NK-92 treated with Interleukin-12 subunit alpha and Interleukin-12 subunit beta, amount 100 ng/mL, for 24 hours (cell line): ENCODE results near the gene C1orf52.

Experiments used
- DNase-seq: peaks from one replicate; lab custom pipeline; 2025; lab: John Stamatoyannopoulos, UW

Gene C1orf52

DNA sequence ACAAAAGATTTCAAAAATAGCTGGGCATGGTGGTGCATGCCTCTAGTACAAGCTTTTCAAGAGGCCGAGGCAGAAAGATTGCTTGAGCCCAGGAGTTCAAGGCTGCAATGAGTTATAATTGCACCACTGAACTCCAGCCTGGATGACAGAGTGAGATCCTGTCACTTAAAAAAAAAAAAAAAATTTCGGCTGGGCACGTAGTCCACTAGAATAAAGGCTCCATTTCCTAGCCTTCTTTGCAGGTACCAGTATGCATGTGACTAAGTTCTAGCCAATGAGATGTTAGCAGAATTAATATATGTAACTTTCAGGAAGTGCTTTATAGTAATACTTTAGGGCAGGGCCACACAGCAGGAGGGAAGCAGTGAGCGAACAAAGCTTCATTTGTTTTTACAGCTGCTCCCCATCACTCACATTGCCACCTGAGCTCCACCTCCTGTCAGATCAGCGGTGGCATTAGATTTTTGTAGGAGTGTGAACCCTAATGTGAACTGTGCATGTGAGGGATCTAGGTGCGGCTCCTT is 29.8 kb downstream of the C1orf52 start:
- no peak for DNase-seq

DNA sequence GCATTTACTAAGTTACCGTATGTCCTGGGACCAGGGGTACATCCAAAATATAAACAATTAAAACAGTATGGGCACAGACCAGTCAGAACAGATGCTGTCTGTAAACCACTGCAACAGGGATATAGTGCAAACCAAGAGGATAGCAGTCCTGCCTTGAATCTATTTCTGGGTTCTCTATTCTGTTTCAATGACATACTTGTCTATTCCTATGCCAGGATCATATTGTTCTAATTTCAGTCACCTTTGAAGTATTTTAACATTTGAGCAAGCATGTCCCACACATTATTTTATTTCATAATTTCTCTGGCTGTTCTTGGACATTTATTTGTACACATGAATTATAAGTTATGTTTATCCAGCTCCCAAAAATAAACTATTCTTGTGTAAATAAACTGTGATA is 30.5 kb downstream of the C1orf52 start:
- no peak for DNase-seq

DNA sequence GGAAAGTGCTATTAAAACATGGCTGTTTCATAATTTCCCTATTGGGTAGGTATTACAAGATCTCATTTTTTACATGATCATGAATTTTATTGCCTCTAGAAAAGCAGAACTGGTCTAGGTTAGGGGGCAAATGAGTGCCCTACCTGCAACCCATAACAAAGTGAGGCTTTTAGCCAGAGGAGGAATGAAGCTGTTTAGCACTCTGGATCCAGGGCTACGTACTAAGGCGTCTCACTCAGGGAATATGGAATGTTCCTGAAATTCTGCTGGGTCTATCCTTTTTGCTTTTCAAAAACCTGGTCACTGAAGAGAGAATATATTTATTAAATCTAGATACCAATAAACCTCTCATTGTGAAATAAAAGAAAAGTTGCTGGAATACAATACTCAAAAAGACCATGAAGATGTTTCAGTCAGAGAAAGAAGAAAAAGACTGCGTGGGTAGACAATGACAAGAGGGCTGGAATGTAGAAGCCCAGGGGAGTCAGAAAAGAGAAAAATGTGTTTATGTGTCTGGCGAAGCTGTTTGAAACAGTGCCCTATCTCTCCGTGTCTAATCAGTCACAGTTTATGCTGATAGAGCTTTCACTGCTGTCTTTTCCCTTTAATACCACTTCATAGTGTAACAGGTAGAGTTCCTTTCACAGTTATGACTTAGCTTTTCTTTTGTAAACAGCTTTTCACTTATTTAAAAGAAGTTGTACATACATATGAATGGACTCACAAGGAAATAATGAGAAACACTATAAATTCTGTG is 33.7 kb downstream of the C1orf52 start:
- no peak for DNase-seq

DNA sequence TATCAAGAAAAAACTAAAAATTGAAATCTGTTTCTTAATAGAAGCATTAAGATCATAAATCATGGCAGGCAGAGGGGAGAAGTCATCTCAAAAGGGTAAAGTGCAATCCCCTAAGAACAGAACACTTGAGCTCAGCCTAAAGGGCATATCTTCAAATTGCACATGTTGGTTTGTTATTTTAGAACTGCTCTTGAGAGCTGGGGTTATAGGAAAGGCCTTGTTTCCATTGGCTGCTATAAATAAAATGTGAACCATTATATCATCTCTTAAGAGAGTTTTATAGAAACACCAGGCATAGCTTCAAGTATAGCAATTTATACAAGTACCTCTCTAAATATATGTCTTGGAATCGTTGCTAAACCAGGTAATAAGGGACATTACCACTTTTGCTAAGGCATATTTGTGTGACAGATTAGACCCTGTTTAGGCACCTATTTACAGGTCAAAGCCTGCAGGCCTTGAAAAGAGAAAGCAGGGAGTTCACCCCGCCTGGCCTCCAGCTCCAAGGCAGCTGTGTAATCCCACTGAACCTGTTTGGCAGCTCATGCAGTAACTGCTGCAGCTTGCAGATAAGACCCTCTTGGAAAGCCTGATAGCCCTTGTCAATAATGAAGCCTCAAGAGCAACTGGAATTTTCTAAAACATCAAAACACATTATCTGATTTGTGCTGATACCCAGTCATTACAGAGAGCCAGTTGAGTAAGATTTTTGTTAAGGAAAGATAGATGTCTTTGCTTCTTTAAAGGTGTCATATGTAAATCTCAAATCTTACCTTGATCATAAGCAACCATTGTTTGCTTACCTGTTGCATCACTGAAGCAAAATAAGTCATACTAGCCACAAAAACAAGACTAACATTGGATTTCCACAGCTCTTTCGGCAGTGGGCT is 34.5 kb downstream of the C1orf52 start:
- DNase-seq: no peak

DNA sequence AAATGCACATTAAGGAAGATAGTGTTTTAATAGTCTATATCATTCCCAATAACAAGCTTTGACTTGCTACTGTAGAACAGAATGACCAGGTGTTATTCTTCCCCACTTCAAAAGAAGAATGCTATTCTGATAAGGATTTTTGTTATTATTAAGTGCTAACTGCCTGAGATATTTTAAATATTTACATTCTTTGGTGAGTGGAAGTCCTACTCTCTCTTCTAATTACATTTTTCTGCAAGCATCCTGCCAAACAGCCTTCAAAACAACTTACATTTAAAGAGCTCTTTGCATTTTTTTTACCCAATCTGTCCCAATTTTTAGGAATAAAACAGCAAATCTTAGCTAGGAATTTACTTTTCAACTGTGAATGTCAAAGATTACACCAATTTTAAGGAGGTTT is 35.2 kb downstream of the C1orf52 start:
- no peak for DNase-seq

DNA sequence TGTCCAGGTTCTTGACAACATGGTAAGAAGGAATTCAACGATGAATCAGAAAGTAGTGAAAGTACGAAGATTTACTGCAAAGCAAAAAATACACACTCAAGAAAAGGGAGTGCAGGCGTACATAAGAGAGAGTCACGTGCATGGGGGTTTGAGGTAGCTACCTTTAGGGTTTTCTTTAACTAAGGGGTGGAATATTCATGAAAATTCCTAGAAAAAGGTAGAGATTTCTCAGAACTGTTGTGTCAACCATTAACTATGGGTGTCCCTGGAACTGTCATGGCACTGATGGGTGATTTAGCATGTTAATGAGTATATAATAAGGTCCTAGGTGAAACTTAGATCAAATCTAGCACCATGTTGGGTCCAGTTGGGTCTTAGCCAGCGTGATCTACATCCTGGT is 36.1 kb downstream of the C1orf52 start:
- no peak for DNase-seq

DNA sequence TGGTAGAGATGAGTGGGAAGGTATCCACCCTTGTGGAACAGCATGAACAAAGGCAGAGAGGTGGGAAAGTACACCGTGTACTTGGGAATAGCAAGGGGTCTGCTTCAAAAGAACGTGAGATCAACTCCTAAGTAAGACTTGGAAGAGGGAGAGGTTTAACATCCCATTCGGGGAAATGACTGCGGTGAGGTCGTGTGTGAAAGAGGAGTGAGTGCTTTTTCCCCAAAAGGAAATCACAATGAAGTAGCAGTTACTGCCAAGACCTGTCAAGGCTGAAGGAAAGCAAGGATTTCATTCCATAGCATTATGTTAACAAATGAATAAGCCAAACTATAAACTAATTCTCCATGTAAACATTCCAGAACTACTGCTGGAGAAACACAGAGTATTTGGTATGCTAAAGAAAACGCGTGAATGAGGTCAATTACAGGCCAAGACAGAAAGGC is 38.7 kb downstream of the C1orf52 start:
- no peak for DNase-seq

DNA sequence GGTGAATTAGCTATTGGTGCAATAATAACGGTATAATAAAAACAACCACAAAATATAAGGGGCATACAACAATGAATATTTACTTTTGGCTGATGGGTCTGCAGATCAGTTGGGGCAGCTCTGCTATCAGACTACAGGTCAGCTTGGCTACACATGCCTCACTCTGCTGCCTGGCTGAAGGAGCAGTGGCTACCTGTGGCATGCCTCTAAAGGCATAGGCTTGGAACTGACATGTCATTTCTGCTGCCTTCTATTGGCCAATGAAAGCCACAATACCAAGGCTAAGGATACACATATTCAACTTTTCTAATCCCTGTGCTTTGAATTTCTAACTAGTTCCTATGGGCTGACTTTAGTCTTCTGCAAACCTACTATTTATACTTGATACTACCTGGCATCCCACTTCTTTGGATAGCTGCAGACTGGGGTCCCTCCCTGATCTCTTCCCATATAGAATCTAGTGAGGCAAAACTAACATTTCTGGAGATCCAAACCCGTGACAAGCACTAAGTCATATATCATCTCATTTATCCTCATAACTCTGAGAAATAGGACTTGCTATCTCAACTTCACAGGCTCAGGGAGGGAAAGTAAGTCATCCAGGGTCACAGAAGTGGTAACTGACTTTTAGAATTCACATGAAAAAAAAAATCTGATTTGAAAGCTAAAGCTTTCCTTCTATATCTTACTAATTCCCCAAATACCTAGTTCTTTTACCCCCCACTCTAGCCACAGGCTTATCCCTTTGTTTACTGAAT is 39.4 kb downstream of the C1orf52 start:
- no peak for DNase-seq

DNA sequence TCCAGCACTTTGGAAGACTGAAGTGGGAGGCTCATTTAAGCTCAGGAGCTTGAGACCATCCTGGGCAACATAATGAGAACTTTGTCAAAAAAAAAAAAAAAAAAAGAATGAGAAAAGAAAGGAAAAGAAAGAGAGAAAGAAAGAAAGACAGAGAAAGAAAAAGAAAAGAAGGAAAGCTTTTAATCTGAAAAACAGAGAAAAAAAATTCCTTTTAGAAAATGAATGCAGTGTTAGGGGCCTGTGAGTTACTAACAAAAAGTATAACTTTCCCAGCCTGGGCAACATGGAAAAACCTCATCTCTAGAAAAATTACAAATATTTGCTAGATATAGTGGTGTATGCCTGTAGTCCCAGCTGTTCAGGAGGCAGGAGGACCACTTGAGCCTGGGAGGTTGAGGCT is 42.8 kb downstream of the C1orf52 start:
- DNase-seq: no peak

DNA sequence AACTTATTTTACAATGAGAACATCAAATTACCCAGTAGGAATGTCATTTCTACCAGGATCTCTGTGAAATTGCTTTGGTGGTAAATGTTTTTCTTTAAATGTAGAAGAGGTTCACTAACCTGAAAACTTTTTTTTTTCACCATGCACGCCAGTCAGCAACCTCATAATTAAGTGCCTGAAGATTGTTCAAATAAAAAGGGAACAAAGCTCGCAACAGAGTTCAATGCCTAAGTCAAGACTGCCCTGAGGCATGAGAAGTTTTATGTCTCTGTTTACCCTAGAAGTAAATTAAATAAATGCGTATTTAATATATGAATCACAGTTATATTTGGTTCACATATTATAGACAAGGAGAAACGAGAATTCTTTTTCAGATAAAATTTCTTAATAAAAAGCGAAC is 44.8 kb downstream of the C1orf52 start:
- no peak for DNase-seq

DNA sequence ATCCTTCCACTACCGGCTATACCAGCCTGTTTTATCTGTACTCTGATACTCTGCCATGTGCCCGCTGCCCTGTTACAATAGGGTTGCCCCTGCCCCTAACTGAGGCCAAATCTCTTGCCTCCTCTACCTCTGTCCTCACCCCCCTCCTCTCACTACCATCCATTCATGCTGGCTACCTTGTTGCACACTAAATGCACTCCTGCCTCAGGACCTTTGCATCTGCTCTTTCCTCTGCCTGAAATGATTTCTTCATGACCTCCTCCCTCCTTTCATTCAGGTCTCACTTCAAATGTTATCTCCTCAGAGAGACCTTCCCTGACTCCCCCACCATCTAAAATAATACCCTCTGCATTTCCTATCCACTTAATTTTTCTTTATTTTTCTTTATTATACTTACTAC is 51.0 kb downstream of the C1orf52 start:
- no peak for DNase-seq

DNA sequence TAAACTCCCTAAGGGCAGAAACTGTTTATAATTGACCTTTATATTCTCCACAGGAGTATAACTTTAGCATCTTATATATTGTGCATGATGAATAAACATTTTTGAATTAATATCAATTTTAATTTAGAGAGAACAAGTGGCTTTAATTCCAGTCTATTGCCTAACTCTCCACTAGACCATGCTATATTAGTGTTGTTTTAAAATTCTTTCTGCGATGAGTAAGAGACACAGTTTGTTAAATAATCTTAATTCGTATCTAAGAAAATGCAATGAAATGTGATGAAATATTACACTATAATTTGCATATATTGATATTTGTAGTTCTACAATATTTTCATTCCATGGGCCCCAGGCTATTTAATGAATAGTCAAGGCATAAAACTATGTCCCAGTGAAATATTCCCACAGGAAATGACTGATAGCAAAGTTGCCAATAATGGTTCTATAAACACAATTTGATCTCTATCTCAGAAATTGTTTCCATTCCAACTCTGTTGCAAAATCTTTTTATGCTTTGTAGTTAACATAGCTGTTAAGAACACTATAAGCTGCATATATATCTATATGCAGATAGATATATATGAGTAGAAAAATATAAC is 55.8 kb downstream of the C1orf52 start:
- no peak for DNase-seq

DNA sequence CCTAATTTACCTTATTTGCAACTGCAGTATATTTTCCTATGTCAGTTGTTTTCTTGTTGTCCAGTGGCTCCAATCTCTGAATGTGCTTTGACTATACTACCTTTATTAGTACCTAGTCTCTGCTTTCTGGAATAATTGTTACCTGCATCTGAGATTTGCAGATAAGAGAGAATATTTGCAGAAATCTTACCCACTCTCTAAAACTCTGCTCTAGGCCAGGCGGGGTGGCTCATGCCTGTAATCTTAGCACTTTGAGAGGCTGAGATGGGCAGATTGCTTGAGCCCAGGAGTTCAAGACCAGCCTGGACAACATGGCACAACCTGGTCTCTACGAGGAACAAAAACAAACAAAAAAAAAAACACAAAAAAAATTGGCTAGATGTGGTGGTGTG is 56.6 kb downstream of the C1orf52 start:
- DNase-seq: no peak

DNA sequence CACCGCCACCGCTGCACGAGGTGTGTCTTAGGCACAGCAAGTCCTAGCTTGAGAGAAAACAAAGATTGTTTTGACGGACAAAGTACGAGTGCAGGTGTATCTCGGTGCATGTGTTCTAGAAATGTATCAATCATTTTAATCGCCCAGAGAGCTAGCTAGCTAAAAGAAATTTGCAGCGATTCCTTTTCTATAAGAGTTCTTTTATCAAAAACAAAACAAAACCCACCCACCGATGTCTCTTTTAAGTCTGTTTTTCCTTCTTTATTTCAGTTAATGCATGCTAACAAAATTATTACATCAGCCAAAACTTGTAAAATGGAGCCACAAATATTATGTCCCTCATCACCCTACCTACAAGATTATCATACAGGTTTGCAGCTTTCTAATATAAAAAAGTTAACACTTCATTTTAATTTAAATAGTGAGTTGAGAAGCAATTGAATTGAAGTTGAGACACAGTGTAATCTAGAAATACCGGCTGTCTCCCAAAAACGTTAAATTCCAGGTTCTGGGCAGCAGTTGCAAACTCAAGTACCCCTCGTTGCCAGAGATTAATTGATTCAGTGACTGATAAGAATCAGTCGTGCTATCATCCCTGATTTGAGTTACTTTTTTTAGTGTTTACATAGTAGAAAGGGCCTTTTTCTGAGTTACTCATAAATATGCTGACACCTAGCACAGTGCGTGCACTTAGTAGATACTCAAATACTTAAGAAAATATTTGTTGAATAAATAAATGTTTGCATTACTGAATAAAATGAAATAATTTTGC is 57.2 kb downstream of the C1orf52 start:
- no peak for DNase-seq

DNA sequence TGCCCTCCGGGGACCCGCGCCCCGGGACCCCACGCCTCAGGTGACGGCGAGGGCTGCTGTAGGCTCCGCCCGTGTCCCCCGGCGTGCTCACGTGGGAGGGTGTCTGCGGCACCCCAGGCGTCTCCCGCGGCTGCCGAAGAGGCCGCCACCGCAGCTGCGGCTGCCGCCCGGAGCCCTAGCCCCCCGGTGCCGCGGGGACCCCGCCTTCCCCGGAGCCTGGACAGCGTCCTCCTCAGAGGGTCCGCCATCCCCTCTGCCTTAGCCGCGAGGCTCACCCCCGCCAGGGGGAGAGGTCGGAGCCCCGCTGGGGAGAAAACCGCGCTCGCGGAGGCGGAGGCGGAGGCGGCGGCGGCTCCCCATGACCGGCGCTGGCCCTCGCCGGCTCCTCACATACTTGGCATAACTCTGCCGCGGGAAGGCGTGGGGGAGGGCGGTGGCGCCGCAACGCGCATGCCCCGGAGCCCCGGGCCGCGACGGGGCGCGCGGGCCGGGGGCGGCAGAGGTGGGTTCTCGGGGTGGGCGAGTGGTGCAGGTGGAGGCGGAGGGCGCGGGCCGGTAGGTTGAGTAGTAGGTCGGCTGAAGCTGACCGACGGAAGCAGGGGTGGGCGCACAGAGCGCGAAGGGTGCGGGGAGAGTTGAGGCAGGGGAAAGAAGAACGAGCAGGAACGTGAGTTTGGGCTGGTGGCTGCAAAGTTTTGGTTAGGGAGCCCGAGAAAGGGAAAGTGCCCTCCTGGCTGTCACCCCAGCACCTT is 57.9 kb downstream of the C1orf52 start:
- DNase-seq: no peak

DNA sequence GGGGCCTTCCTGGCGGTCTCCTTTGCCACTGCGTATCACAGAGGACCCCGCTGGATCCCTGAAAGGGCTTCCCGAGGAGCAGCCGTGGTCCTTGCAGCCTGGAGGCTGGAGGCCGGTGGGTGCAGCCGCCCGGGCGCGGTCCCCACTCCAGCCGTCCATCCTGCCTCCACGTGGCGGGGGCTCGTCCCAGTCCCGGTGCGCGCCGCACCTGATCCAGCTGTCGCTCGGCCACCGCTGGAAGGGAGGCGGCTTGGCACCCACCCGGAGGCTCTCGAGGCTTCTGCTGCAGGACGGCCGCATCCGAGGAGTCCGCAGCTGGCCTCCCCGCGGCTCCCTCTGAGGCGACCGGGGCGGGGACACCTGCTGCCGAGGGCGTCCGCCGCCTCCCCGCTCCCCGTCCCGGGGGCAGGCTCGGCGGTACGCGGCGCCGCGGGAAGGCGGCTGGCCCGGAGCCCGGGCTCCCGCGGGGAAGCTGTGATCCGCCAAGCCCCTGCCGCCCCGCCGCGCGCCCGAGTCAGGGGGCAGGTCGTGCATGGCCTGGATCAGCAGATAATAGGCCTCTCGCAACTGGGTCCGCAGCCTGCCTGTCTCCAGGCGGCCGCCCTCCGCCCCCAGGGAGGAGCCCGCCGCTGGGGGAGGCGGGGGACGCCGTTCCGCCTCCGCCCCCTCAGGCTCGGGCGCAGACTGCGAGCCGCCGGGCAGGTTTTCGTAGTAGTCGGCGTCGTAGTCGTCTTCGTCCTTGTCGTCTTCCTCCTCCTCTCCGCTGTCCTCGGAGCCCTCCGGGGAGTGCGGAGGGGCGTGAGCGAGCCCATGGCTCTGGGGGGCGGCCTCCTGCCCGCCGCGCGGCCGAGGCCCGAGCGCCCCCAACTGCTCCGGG is 58.8 kb downstream of the C1orf52 start, which contains the start of gene SYDE2:
Gene SYDE2 (minus strand): TSS at position 554 of the 877 bp plus-strand sequence. CDS start 20 bp downstream, at position 534.
- no peak for DNase-seq
